CD4-positive, CD25-positive, alpha-beta regulatory T cell (primary cell): ENCODE measurements around the gene ZMYND8. TPM values are rescaled to one million over a fixed set of nuclear protein-coding genes. Genes with fewer than 3 reads are reported as not detected.
"Not testable (repeated sequence)": the region's sequence is repeated elsewhere in the genome, so short reads cannot be mapped to it uniquely, and the experiment has no call there.

ENCODE experiments used
- ATAC-seq, 2 donors: fragments of 150-1000 bp; cut with Tn5 transposase; one replicate each; pipeline ENCODE4 v1.10.0; 2021; ENCODE audit warnings: low read depth in 2 of 2, moderate number of reproducible peaks in 2 of 2, moderate library complexity in 1 of 2
- DNase-seq, 3 donors: peaks; one replicate each; pipeline versions ENCODE4 v3.0.0 to v3.0.0-alpha.2; 2012 to 2022; ENCODE audit warnings: mixed read lengths in 1 of 3
- H3K27ac ChIP-seq: one replicate; pipeline ENCODE4 v1.7.0; 2013; ENCODE audit warnings: mild to moderate bottlenecking, low read length; ENCODE audit not compliant: insufficient read depth, poor library complexity, severe bottlenecking
- H3K27me3 ChIP-seq: one replicate; pipeline ENCODE4 v1.7.0; 2013; ENCODE audit warnings: low read length; ENCODE audit not compliant: control insufficient read depth, insufficient read depth
- H3K36me3 ChIP-seq: one replicate; pipeline ENCODE4 v1.7.0; 2013; ENCODE audit warnings: mild to moderate bottlenecking, low read length, moderate library complexity; ENCODE audit not compliant: control insufficient read depth, insufficient read depth
- H3K4me1 ChIP-seq: 2 replicates; pipeline ENCODE4 v1.7.0; 2013; ENCODE audit warnings: mild to moderate bottlenecking, low read length; ENCODE audit not compliant: insufficient read depth, control insufficient read depth, poor library complexity, severe bottlenecking
- H3K4me3 ChIP-seq: one replicate; pipeline ENCODE4 v1.7.0; 2013; ENCODE audit warnings: low read depth, mild to moderate bottlenecking, low read length, moderate library complexity
- H3K9me3 ChIP-seq, 2 experiments: 1 replicate in 1 of 2; 2 replicates in 1 of 2; pipeline ENCODE4 v1.7.0; 2013; ENCODE audit warnings: low read length in 2 of 2, mild to moderate bottlenecking in 1 of 2, moderate library complexity in 1 of 2; ENCODE audit not compliant: control insufficient read depth in 2 of 2
- H3K27ac Mint-ChIP-seq, 3 donors: one replicate each; pipeline ENCODE4 v1.8.0; 2020 to 2022; ENCODE audit warnings: mild to moderate bottlenecking in 3 of 3, mixed read lengths in 3 of 3, moderate library complexity in 2 of 3
- H3K27me3 Mint-ChIP-seq: one replicate; pipeline ENCODE4 v1.8.0; 2022; ENCODE audit warnings: mild to moderate bottlenecking, mixed read lengths
- H3K36me3 Mint-ChIP-seq: one replicate; pipeline ENCODE4 v1.8.0; 2020; ENCODE audit warnings: mixed read lengths
- H3K4me1 Mint-ChIP-seq, 4 donors: one replicate each; pipeline ENCODE4 v1.8.0; 2020 to 2022; ENCODE audit warnings: mixed read lengths in 4 of 4, mild to moderate bottlenecking in 1 of 4
- H3K4me3 Mint-ChIP-seq, 4 donors: one replicate each; pipeline ENCODE4 v1.8.0; 2020 to 2022; ENCODE audit warnings: mild to moderate bottlenecking in 4 of 4, mixed read lengths in 4 of 4, moderate library complexity in 3 of 4
- H3K9me3 Mint-ChIP-seq, 7 donors: one replicate each; pipeline ENCODE4 v1.8.0; 2020 to 2022; ENCODE audit warnings: mixed read lengths in 7 of 7, mild to moderate bottlenecking in 3 of 7, moderate library complexity in 2 of 7
- polyA plus RNA-seq, 4 donors: library from polyadenylated mRNA; unstranded; fragments of 300-500 nt; fragmentation: Illumina TruSeq; gene quantifications; one replicate each; pipeline ENCODE4 v1.2.3, GENCODE V29; 2021
- total RNA-seq: library from RNA; stranded (reverse); gene quantifications from one replicate; pipeline ENCODE4 v1.2.3, GENCODE V29; 2022

The ZMYND8 gene
- total and polyA plus RNA-seq, 5 donors from 2014 or later: 7.5 to 47.2 (median 8.9) TPM

DNA sequence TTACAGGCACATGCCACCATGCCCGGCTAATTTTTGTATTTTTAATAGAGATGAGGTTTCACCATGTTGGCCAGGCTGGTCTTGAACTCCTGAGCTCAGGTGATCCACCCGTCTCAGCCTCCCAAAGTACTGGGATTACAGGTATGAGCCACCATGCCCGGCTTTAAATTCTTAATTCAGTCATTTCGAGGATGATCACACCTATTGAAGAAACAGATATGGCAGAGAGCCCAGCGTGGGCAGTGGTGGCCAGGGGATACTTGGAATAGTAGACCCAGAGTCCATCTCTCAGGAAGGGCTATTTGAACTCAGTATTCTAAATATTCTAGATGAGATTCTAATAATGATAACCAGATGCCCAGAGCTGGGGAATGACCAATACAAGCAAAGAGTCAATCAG is 180.3 kb downstream of the ZMYND8 start:
- not testable (repeated sequence) for H3K27ac ChIP-seq, H3K36me3 Mint-ChIP-seq, H3K4me1 Mint-ChIP-seq, H3K27me3 ChIP-seq, H3K36me3 ChIP-seq, H3K4me3 ChIP-seq, H3K4me1 ChIP-seq, H3K27ac Mint-ChIP-seq, DNase-seq, H3K4me3 Mint-ChIP-seq, H3K9me3 Mint-ChIP-seq, H3K9me3 ChIP-seq, ATAC-seq, H3K27me3 Mint-ChIP-seq

GRCh38 chr20:47175493-47175892 is 181.0 kb downstream of the ZMYND8 start:
- no peak for DNase-seq
- H3K36me3 Mint-ChIP-seq: no peaks in the 10 kb centered on the region
- Histone ChIP-seq H3K36me3 (no peaks in the 10 kb centered on the region), H3K4me3 (no peak overlapping the region), H3K27me3 (no peaks in the 10 kb centered on the region), H3K4me1 (no peaks in the 10 kb centered on the region), H3K9me3 (no peaks in the 10 kb centered on the region), H3K27ac (no peak overlapping the region)
- peaks cover 5% of the 10 kb centered on the region for H3K27me3 Mint-ChIP-seq
- no peaks in the 10 kb centered on the region for H3K4me1 Mint-ChIP-seq
- H3K4me3 Mint-ChIP-seq: no peak overlapping the region
- peaks cover 0 to under 1% (median 0%) of the 10 kb centered on the region in 7 donors for H3K9me3 Mint-ChIP-seq
- H3K27ac Mint-ChIP-seq: no peak overlapping the region
- ATAC-seq: no peak

DNA sequence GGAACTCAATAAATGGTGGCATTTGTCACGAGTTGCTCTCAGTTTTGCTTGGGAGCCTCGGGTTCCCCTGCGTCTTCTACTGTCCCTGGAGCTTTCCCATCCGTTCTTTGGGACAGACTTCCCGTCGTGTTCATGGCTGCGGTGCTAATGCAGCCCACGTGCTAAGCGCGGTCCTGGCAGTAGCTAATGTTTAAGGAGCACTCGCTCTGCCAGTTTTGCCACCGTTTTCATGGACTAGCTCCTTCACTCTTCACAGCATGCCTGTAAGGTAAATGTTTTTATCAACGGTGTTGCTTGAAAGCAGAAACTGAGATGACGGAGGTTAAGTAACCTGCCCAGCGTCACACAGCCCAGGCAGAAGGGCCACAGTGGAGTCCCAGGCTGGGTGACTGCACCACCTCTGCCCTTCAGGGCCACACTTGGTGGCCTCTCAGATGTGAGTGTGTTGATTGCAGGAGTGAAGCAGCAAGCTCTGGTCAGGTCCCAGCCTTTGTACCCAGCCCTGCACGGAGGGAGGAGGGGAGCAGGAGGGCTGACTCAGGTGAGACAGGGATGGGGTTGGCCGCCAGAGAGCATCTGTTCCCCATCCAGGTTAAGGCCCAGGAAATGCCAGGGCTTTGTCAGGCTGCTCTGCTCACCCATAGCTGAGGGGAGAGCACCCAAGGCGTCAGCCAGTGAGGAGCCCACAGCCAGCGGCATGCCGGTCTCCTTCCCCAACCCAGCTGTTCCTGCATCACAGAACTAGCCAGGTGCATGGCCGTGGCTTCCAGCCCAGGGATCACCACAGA is 181.8 kb downstream of the ZMYND8 start:
- Histone ChIP-seq H3K36me3 (no peaks in the 10 kb centered on the region), H3K27ac (no peak overlapping the region), H3K9me3 (no peaks in the 10 kb centered on the region), H3K4me1 (no peaks in the 10 kb centered on the region), H3K27me3 (no peaks in the 10 kb centered on the region), H3K4me3 (no peak overlapping the region)
- no peaks in the 10 kb centered on the region for H3K36me3 Mint-ChIP-seq
- ATAC-seq: no peak
- H3K9me3 Mint-ChIP-seq: no peaks in the 10 kb centered on the region
- no peak for DNase-seq
- peaks cover 9% of the 10 kb centered on the region for H3K27me3 Mint-ChIP-seq
- no peaks in the 10 kb centered on the region for H3K4me1 Mint-ChIP-seq
- H3K27ac Mint-ChIP-seq: no peak overlapping the region
- no peak overlapping the region for H3K4me3 Mint-ChIP-seq

DNA sequence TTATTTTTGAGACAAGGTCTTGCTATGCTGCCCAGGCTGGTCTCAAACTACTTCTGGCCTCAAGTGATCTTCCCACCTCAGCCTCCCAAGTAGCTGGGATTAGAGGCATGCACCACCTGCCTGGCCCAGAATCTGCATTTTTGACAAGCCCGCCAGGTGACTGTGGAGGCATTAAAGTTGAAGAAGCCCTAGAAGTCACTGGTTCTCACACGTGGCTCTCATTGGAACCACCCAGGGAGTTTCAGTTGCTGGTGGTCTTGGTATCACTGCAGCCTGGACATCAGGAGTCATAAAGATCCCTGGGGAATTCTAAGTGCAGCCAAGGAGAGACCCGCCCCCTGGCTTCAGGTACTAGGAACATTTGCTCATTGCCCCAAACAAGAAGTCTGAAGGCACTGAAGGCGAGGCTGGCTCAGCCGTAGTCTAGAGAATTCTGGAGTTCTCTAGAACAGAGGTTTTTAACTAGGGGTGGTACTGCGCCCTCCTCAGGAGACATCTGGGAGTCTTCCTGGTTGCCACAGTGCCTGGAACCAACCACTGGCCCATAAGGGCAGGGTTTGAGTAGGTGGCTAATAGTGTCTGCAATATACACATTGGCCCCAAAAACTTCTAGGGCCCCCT is 182.8 kb downstream of the ZMYND8 start:
- Mint-ChIP-seq H3K27ac (no peak overlapping the region), H3K9me3 (no peaks in the 10 kb centered on the region), H3K36me3 (no peaks in the 10 kb centered on the region)

DNA sequence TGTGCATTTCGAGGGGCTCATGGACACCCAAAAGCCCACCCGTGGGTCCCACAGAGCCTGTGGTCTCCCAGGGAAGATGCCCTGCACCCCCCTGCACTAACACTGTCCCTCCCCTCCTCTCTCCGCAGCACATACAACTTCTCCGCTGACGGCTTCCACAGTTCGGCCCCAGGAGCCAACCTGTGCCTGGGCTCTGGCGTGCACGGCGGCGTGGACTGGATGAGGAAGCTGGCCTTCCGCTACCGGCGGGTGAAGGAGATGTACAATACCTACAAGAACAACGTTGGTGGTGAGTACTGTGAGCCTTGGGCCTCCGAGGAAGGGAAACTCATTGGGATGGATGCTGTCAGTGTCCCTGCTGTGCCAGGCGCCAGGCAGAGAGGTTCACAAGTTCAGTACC is 183.9 kb downstream of the ZMYND8 start:
- no peak overlapping the region for H3K27ac ChIP-seq
- no peaks in the 10 kb centered on the region for H3K36me3 ChIP-seq
- no peaks in the 10 kb centered on the region for H3K27me3 ChIP-seq
- Mint-ChIP-seq H3K36me3 (no peaks in the 10 kb centered on the region), H3K9me3 (no peaks in the 10 kb centered on the region), H3K4me3 (no peak overlapping the region), H3K27ac (no peak overlapping the region), H3K4me1 (no peaks in the 10 kb centered on the region), H3K27me3 (peaks cover 10% of the 10 kb centered on the region)
- H3K4me3 ChIP-seq: no peak overlapping the region
- DNase-seq (no peak), ATAC-seq (no peak)
- no peaks in the 10 kb centered on the region for H3K9me3 ChIP-seq
- no peaks in the 10 kb centered on the region for H3K4me1 ChIP-seq

More for the DNA sequence above, 182.8 kb downstream of the ZMYND8 start:
- ATAC-seq (no peak), DNase-seq (no peak)
- Histone ChIP-seq H3K36me3 (no peaks in the 10 kb centered on the region), H3K27me3 (no peaks in the 10 kb centered on the region), H3K4me1 (no peaks in the 10 kb centered on the region), H3K9me3 (no peaks in the 10 kb centered on the region), H3K4me3 (no peak overlapping the region), H3K27ac (no peak overlapping the region)
- H3K27me3 Mint-ChIP-seq: peaks cover 10% of the 10 kb centered on the region
- H3K4me3 Mint-ChIP-seq: no peak overlapping the region
- no peaks in the 10 kb centered on the region for H3K4me1 Mint-ChIP-seq

- Histone ChIP-seq H3K27ac (no peak overlapping the region), H3K4me1 (no peaks in the 10 kb centered on the region), H3K27me3 (no peaks in the 10 kb centered on the region), H3K9me3 (no peaks in the 10 kb centered on the region), H3K4me3 (no peak overlapping the region), H3K36me3 (no peaks in the 10 kb centered on the region)
- DNase-seq (no peak), ATAC-seq (no peak)
- Mint-ChIP-seq H3K27me3 (peaks cover 5% of the 10 kb centered on the region), H3K36me3 (no peaks in the 10 kb centered on the region), H3K9me3 (peaks cover 0 to 2% (median 0%) of the 10 kb centered on the region in 7 donors), H3K27ac (no peak overlapping the region), H3K4me3 (no peak overlapping the region), H3K4me1 (no peaks in the 10 kb centered on the region)
These were observed 188.7 kb downstream of the ZMYND8 start for GRCh38 chr20:47167846-47168245.

- H3K4me1 Mint-ChIP-seq: no peaks in the 10 kb centered on the region
- Histone ChIP-seq H3K36me3 (no peaks in the 10 kb centered on the region), H3K4me1 (no peaks in the 10 kb centered on the region), H3K27me3 (no peaks in the 10 kb centered on the region), H3K9me3 (no peaks in the 10 kb centered on the region), H3K4me3 (no peak overlapping the region), H3K27ac (no peak overlapping the region)
- H3K4me3 Mint-ChIP-seq: no peak overlapping the region
- no peak overlapping the region for H3K27ac Mint-ChIP-seq
- H3K9me3 Mint-ChIP-seq: peaks cover 0 to 2% (median 0%) of the 10 kb centered on the region in 7 donors
- no peak for DNase-seq
- no peaks in the 10 kb centered on the region for H3K36me3 Mint-ChIP-seq
- peaks cover 5% of the 10 kb centered on the region for H3K27me3 Mint-ChIP-seq
- ATAC-seq: no peak
These were observed 191.1 kb downstream of the ZMYND8 start for GRCh38 chr20:47165376-47165865.

DNA sequence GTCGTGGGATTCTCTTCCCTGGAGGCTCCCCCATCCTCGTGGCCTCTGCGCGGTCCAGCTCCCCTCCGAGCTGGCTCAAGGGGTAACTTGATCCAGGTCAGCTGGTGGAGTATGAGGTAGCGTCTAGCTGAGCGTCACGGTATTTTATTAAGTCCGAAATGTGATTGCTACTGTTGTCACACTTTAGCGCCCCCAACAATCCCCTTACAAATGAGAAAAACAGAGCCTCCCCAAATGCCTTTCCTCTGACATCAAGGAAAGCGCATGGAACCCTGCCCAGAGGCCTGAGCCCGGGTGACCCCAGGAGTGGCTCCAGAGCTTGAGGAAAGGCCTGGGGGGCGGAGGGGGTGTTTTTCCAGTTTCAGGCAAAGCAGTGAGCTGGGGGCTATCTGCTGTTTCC is 192.4 kb downstream of the ZMYND8 start:
- Histone ChIP-seq H3K9me3 (no peaks in the 10 kb centered on the region), H3K27me3 (no peaks in the 10 kb centered on the region), H3K27ac (no peak overlapping the region), H3K4me1 (no peaks in the 10 kb centered on the region), H3K4me3 (no peak overlapping the region), H3K36me3 (no peaks in the 10 kb centered on the region)
- H3K27me3 Mint-ChIP-seq: no peaks in the 10 kb centered on the region
- no peak for DNase-seq
- no peak overlapping the region for H3K27ac Mint-ChIP-seq
- no peak for ATAC-seq
- no peak overlapping the region for H3K4me3 Mint-ChIP-seq
- no peaks in the 10 kb centered on the region for H3K4me1 Mint-ChIP-seq
- no peaks in the 10 kb centered on the region for H3K36me3 Mint-ChIP-seq
- H3K9me3 Mint-ChIP-seq: peaks cover 0 to 2% (median 0%) of the 10 kb centered on the region in 7 donors
